Karpas-422 (cell line): Measurements from ENCODE around the gene LRRFIP1. TPM values are rescaled to one million over a fixed set of nuclear protein-coding genes. Genes with fewer than 3 reads are reported as not detected.

Source experiments
- DNase-seq: peaks from one replicate; pipeline ENCODE4 v3.0.0-alpha.2; 2015
- H2AFZ ChIP-seq: fragments of 200-600 bp; sonication (generic); 2 replicates; pipeline ENCODE4 v1.6.1; 2014; ENCODE audit warnings: antibody characterized with exemption, low read length, mixed read lengths
- H3K27ac ChIP-seq: fragments of 200-600 bp; sonication (generic); 2 replicates; pipeline ENCODE4 v1.5.1; 2014; ENCODE audit warnings: mild to moderate bottlenecking, low read length, moderate library complexity
- H3K27me3 ChIP-seq: fragments of 200-600 bp; sonication (generic); 2 replicates; pipeline ENCODE4 v1.6.1; 2014; ENCODE audit warnings: low read length, mixed read lengths
- H3K36me3 ChIP-seq: fragments of 200-600 bp; sonication (generic); 2 replicates; pipeline ENCODE4 v1.6.1; 2014; ENCODE audit warnings: low read length, mixed read lengths; ENCODE audit not compliant: insufficient read depth
- H3K4me1 ChIP-seq: fragments of 200-600 bp; sonication (generic); 2 replicates; pipeline ENCODE4 v1.6.1; 2014; ENCODE audit warnings: mild to moderate bottlenecking, low read length, mixed read lengths
- H3K4me2 ChIP-seq: fragments of 200-600 bp; sonication (generic); 2 replicates; pipeline ENCODE4 v1.6.1; 2014; ENCODE audit warnings: low read length, low read depth, mild to moderate bottlenecking; ENCODE audit not compliant: poor library complexity, severe bottlenecking
- H3K4me3 ChIP-seq: fragments of 200-600 bp; sonication (generic); 2 replicates; pipeline ENCODE4 v1.5.1; 2014; ENCODE audit warnings: mild to moderate bottlenecking, antibody characterized with exemption, low read length, mixed read lengths
- H3K79me2 ChIP-seq: fragments of 200-600 bp; sonication (generic); 2 replicates; pipeline ENCODE4 v1.6.1; 2014; ENCODE audit warnings: mild to moderate bottlenecking, low read length, mixed read lengths
- H3K9ac ChIP-seq: fragments of 200-600 bp; sonication (generic); 2 replicates; pipeline ENCODE4 v1.6.0; 2014; ENCODE audit warnings: low read length
- H3K9me2 ChIP-seq: fragments of 200-600 bp; sonication (generic), shearing (Covaris generic); replicated peaks from 2 replicates; pipeline ENCODE4 v1.6.0; 2014; ENCODE audit warnings: mild to moderate bottlenecking, low read length, moderate library complexity; ENCODE audit not compliant: insufficient read depth
- H3K9me3 ChIP-seq: fragments of 300-700, 200-600 bp; sonication (generic); 2 replicates; pipeline ENCODE4 v1.6.1; 2014; ENCODE audit warnings: low read length, mixed read lengths
- H4K20me1 ChIP-seq: fragments of 200-600 bp; sonication (generic); 2 replicates; pipeline ENCODE4 v1.6.1; 2014; ENCODE audit warnings: mild to moderate bottlenecking, antibody characterized with exemption, low read length, low read depth; ENCODE audit not compliant: insufficient read depth
- total RNA-seq: library from RNA; depleted of rRNA; stranded (reverse); fragments of >200 nt; shearing (Covaris generic); gene quantifications from 2 replicates; pipeline ENCODE4 v1.2.3, GENCODE V29; 2014; ENCODE audit warnings: low replicate concordance

LRRFIP1 gene
- total RNA-seq, 1 experiment from 2014 or later = 29.9 TPM

DNA sequence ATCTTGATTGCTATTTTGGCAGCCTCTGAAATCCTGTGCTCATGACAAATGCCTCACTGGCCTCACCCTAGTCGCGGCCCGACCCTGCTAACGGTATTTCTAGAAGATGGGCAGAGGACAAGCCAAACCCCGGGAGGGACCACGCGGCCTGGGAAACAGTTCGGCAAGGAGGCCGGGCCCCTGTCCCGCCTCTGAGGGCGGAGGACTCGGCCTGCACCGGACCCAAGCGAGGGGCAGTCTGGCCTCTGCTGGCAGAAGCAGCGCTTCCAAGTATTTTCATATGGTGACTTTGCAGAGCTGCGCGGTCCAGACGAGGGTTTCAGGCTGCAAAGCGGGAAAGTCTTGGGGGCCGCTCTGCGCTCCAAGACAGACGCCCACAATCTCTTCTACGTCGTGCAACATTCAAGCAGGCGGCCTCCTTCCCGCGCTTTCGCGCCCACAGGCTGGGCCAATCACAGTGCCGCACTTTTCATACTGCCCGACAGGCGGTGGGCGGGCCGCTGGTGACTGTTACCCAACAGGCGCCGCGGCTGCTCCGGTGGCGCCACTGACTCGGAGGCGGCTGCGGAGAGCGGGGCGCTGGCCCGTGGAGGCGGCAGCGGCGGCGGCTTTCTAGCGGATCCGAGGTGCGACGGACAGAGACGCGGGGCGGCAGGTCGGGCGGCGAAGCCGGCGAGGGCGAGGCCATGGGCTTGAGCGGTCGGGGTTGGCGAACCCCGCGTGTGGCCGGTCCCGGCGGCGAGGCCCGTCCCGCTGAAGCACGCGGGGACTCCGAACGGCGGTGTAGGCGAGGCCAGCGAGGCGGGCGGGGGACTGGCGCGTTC is 171.1 kb downstream of the LRRFIP1 start, which contains the start of gene RBM44:
Gene RBM44, plus strand, starts transcription at position 544 of the 824 bp plus-strand sequence. CDS start 14,831 bp downstream, outside the sequence.
- Histone ChIP-seq H3K9me2 (no peaks in the 10 kb centered on the region), H4K20me1 (no peaks in the 10 kb centered on the region), H3K36me3 (no peaks in the 10 kb centered on the region), H3K27me3 (no peaks in the 10 kb centered on the region), H3K4me3 (no peak within 1 kb of the TSS), H3K9ac (no peak within 1 kb of the TSS), H2AFZ (no peak within 1 kb of the TSS), H3K4me2 (no peak within 1 kb of the TSS), H3K27ac (no peak within 1 kb of the TSS), H3K79me2 (no peaks in the 10 kb centered on the region), H3K9me3 (no peaks in the 10 kb centered on the region), H3K4me1 (no peaks in the 10 kb centered on the region)
- no peak for DNase-seq

- DNase-seq = no peak
- H3K9me3 ChIP-seq = no peaks in the 10 kb centered on the region
- H3K9me2 ChIP-seq = no peaks in the 10 kb centered on the region
- no peak overlapping the region for H3K4me3 ChIP-seq
- H3K27me3 ChIP-seq = no peaks in the 10 kb centered on the region
- no peaks in the 10 kb centered on the region for H3K79me2 ChIP-seq
- no peaks in the 10 kb centered on the region for H3K36me3 ChIP-seq
- H3K4me1 ChIP-seq = peaks cover under 1% of the 10 kb centered on the region
- no peak overlapping the region for H3K9ac ChIP-seq
- no peaks in the 10 kb centered on the region for H4K20me1 ChIP-seq
- H3K4me2 ChIP-seq = no peak overlapping the region
- H2AFZ ChIP-seq = no peak overlapping the region
- no peak overlapping the region for H3K27ac ChIP-seq
Observed at GRCh38 chr2:237799060-237799428, 171.7 kb downstream of the LRRFIP1 start.

- no peak overlapping the region for H2AFZ ChIP-seq
- no peaks in the 10 kb centered on the region for H3K27me3 ChIP-seq
- no peaks in the 10 kb centered on the region for H3K36me3 ChIP-seq
- no peak overlapping the region for H3K4me3 ChIP-seq
- no peak overlapping the region for H3K27ac ChIP-seq
- H4K20me1 ChIP-seq = no peaks in the 10 kb centered on the region
- H3K4me1 ChIP-seq = peaks cover 7% of the 10 kb centered on the region
- H3K9me2 ChIP-seq = no peaks in the 10 kb centered on the region
- no peak for DNase-seq
- H3K9me3 ChIP-seq = no peaks in the 10 kb centered on the region
- H3K79me2 ChIP-seq = no peaks in the 10 kb centered on the region
- no peak overlapping the region for H3K9ac ChIP-seq
- no peak overlapping the region for H3K4me2 ChIP-seq
Observed at GRCh38 chr2:237801466-237801865, 174.1 kb downstream of the LRRFIP1 start.

- no peaks in the 10 kb centered on the region for H3K9me3 ChIP-seq
- H3K4me3 ChIP-seq = no peak overlapping the region
- H3K9ac ChIP-seq = no peak overlapping the region
- DNase-seq = no peak
- H3K79me2 ChIP-seq = no peaks in the 10 kb centered on the region
- H3K4me1 ChIP-seq = peaks cover 7% of the 10 kb centered on the region
- no peaks in the 10 kb centered on the region for H3K36me3 ChIP-seq
- H3K9me2 ChIP-seq = no peaks in the 10 kb centered on the region
- no peaks in the 10 kb centered on the region for H4K20me1 ChIP-seq
- H3K4me2 ChIP-seq = no peak overlapping the region
- no peak overlapping the region for H2AFZ ChIP-seq
- H3K27ac ChIP-seq = no peak overlapping the region
- H3K27me3 ChIP-seq = no peaks in the 10 kb centered on the region
Observed at GRCh38 chr2:237806334-237806733, 178.9 kb downstream of the LRRFIP1 start.

DNA sequence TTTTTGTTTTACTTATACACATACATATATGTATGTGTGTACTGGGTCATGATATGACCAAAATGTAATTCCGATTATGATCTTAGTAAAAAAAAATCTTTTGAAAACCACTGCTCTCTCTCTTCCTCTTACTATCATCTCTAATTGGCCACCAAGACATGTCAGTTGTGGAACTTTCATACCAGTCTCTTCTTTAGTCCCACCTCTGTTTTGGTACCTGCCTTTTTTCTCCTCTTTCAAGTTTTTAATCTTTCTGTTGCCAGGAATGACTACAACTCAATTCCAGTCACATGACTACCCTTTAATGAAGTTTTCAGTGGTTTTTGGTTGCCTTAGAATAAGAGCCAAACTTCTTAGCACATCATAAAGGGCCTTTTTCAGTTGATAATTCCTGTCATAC is 188.2 kb downstream of the LRRFIP1 start:
- Histone ChIP-seq H3K4me2 (no peak overlapping the region), H3K9me3 (no peaks in the 10 kb centered on the region), H3K4me1 (no peaks in the 10 kb centered on the region), H3K79me2 (no peaks in the 10 kb centered on the region), H3K27me3 (no peaks in the 10 kb centered on the region), H2AFZ (no peak overlapping the region), H4K20me1 (no peaks in the 10 kb centered on the region), H3K27ac (no peak overlapping the region), H3K9me2 (no peaks in the 10 kb centered on the region), H3K36me3 (no peaks in the 10 kb centered on the region), H3K9ac (no peak overlapping the region), H3K4me3 (no peak overlapping the region)
- no peak for DNase-seq

DNA sequence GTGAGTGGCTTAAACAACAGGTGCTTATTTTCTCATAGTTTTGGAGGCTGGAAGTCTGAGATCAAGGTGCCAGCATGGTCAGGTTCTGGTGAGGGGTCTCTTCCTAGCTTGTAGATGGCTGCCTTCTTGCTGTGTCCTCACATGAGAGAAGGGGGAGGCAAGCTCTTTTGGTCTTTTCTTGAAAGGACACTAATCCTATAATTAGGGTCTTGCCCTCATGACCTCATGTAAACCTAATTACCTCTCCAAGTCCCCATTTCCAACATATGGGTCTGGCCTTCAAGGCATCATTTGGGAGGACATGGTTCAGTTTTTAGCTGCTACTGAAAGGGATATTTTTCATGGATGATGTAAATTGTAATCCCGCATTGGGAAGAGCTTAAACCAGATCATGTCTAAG is 189.1 kb downstream of the LRRFIP1 start:
- no peak overlapping the region for H3K4me3 ChIP-seq
- no peaks in the 10 kb centered on the region for H4K20me1 ChIP-seq
- no peak overlapping the region for H3K4me2 ChIP-seq
- no peaks in the 10 kb centered on the region for H3K9me3 ChIP-seq
- H2AFZ ChIP-seq = no peak overlapping the region
- no peaks in the 10 kb centered on the region for H3K79me2 ChIP-seq
- H3K27me3 ChIP-seq = no peaks in the 10 kb centered on the region
- no peak overlapping the region for H3K27ac ChIP-seq
- H3K9me2 ChIP-seq = no peaks in the 10 kb centered on the region
- no peak for DNase-seq
- H3K36me3 ChIP-seq = no peaks in the 10 kb centered on the region
- no peaks in the 10 kb centered on the region for H3K4me1 ChIP-seq
- H3K9ac ChIP-seq = no peak overlapping the region

DNA sequence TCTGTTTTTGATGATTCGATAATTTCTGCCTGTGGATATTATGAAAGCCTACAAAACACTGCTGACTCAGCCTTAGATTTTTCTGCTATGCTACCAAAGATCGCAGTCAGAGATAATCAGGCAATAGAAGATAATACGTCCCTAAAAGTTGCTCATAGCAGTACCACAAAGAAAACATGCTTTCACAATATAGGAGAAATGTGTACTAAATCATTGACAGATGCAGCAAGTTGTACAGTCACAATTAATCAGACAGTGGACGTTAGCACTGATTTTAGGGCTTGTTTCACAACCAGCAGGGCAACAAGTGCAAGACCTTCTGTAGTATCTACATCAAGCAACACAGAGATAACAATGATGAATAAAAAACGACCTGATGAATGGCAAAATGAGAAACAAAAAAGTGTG is 190.7 kb downstream of the LRRFIP1 start:
- no peak overlapping the region for H3K4me2 ChIP-seq
- no peak for DNase-seq
- no peaks in the 10 kb centered on the region for H3K9me3 ChIP-seq

DNA sequence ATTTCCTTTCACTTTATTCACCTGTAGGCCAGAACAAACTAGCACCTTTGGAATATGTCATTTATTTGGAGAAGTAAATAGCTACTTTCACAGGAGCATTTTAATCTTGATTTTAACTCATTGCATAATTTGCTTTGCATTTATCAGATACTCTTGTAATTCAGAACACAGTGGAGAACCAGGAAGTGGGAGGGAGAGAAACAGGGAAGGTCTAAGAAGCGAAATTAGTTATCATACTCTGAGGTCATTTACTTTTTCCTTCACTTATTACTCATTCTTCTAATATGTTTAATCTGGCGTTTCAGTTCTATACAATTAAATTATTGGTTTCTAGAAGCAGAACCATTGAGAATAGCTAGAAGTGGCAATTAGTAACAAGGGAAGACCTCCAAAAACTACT is 191.8 kb downstream of the LRRFIP1 start:
- Histone ChIP-seq H3K4me2 (no peak overlapping the region), H3K36me3 (no peaks in the 10 kb centered on the region), H4K20me1 (no peaks in the 10 kb centered on the region), H3K79me2 (no peaks in the 10 kb centered on the region), H3K27me3 (no peaks in the 10 kb centered on the region), H3K9me2 (no peaks in the 10 kb centered on the region), H3K9me3 (no peaks in the 10 kb centered on the region), H3K9ac (no peak overlapping the region), H3K4me3 (no peak overlapping the region), H3K27ac (no peak overlapping the region), H2AFZ (no peak overlapping the region), H3K4me1 (no peaks in the 10 kb centered on the region)
- no peak for DNase-seq

More for the DNA sequence above, 190.7 kb downstream of the LRRFIP1 start:
- H3K9ac ChIP-seq = no peak overlapping the region
- no peak overlapping the region for H3K4me3 ChIP-seq
- H2AFZ ChIP-seq = no peak overlapping the region
- no peaks in the 10 kb centered on the region for H3K4me1 ChIP-seq
- no peaks in the 10 kb centered on the region for H3K79me2 ChIP-seq
- no peaks in the 10 kb centered on the region for H3K27me3 ChIP-seq
- H4K20me1 ChIP-seq = no peaks in the 10 kb centered on the region
- H3K9me2 ChIP-seq = no peaks in the 10 kb centered on the region
- no peak overlapping the region for H3K27ac ChIP-seq
- no peaks in the 10 kb centered on the region for H3K36me3 ChIP-seq
